CD8-positive, alpha-beta memory T cell (primary cell): Measurements from ENCODE around the gene CYCS. TPM values are rescaled to one million over a fixed set of nuclear protein-coding genes. Genes with fewer than 3 reads are reported as not detected.

Experiments used
- CTCF ChIA-PET: fragments of 350-600 bp; sonication (Branson Sonifier 250); formaldehyde crosslinking; loops from one replicate; lab custom pipeline; 2021; ENCODE audit warnings: antibody characterized with exemption; lab: Charles Lee
- POLR2A ChIA-PET: fragments of 350-600 bp; sonication (Branson Sonifier 250); formaldehyde crosslinking; loops from one replicate; lab custom pipeline; 2021; ENCODE audit warnings: antibody characterized with exemption; lab: Charles Lee
- DNase-seq, 5 donors: peaks; one replicate each; pipeline versions ENCODE4 v3.0.0 to v3.0.0-alpha.2; 2020 to 2022; ENCODE audit warnings: mixed read lengths in 1 of 5
- H3K27ac ChIP-seq: one replicate; pipeline ENCODE4 v1.7.0; 2013; ENCODE audit warnings: low read depth, mild to moderate bottlenecking, low read length, moderate library complexity
- H3K27me3 ChIP-seq: 2 replicates; pipeline ENCODE4 v1.7.0; 2013; ENCODE audit warnings: low read length, mild to moderate bottlenecking; ENCODE audit not compliant: insufficient read depth, poor library complexity, severe bottlenecking
- H3K36me3 ChIP-seq: 2 replicates; pipeline ENCODE4 v1.7.0; 2013; ENCODE audit warnings: mild to moderate bottlenecking, low read length, moderate library complexity; ENCODE audit not compliant: insufficient read depth
- H3K4me1 ChIP-seq: 2 replicates; pipeline ENCODE4 v1.7.0; 2013; ENCODE audit warnings: mild to moderate bottlenecking, low read length, moderate library complexity; ENCODE audit not compliant: insufficient read depth
- H3K4me3 ChIP-seq: 2 replicates; pipeline ENCODE4 v1.7.0; 2013; ENCODE audit warnings: mild to moderate bottlenecking, low read length
- H3K9me3 ChIP-seq: 2 replicates; pipeline ENCODE4 v1.7.0; 2013; ENCODE audit warnings: mild to moderate bottlenecking, low read length
- H3K27ac Mint-ChIP-seq, 8 donors: one replicate each; pipeline ENCODE4 v1.8.0; 2020 to 2021; ENCODE audit warnings: mixed read lengths in 8 of 8, mild to moderate bottlenecking in 6 of 8, inconsistent platforms in 3 of 8, moderate library complexity in 3 of 8
- H3K27me3 Mint-ChIP-seq, 2 donors: one replicate each; pipeline ENCODE4 v1.8.0; 2020 to 2021; ENCODE audit warnings: mixed read lengths in 2 of 2, mild to moderate bottlenecking in 1 of 2, moderate library complexity in 1 of 2
- H3K36me3 Mint-ChIP-seq, 3 donors: one replicate each; pipeline ENCODE4 v1.8.0; 2020 to 2021; ENCODE audit warnings: mixed read lengths in 3 of 3, inconsistent platforms in 1 of 3, mild to moderate bottlenecking in 1 of 3
- H3K4me1 Mint-ChIP-seq, 3 donors: one replicate each; pipeline ENCODE4 v1.8.0; 2020 to 2021; ENCODE audit warnings: mixed read lengths in 3 of 3, inconsistent platforms in 1 of 3, mild to moderate bottlenecking in 1 of 3
- H3K4me3 Mint-ChIP-seq, 7 donors: one replicate each; pipeline ENCODE4 v1.8.0; 2020 to 2021; ENCODE audit warnings: mixed read lengths in 7 of 7, mild to moderate bottlenecking in 6 of 7, moderate library complexity in 4 of 7, inconsistent platforms in 2 of 7
- H3K9me3 Mint-ChIP-seq, 5 donors: one replicate each; pipeline ENCODE4 v1.8.0; 2020 to 2022; ENCODE audit warnings: mixed read lengths in 5 of 5, mild to moderate bottlenecking in 3 of 5, moderate library complexity in 2 of 5, inconsistent platforms in 1 of 5
- polyA plus RNA-seq: library from polyadenylated mRNA; unstranded; fragments of 300-500 nt; fragmentation: Illumina TruSeq; gene quantifications from one replicate; pipeline ENCODE4 v1.2.3, GENCODE V29; 2021
- total RNA-seq, 2 experiments: library from RNA; stranded (reverse); gene quantifications; one replicate each; pipeline ENCODE4 v1.2.3, GENCODE V29; 2021

The CYCS gene
- total and polyA plus RNA-seq, 3 experiments from 2014 or later, result 148 to 324 (median 294) TPM

GRCh38 chr7:25134358-25135010 lies 9.4 kb upstream of the CYCS start:
- no peak overlapping the region for H3K4me3 Mint-ChIP-seq
- Histone ChIP-seq H3K27me3 (no peaks in the 10 kb centered on the region), H3K27ac (no peak overlapping the region), H3K4me1 (peaks cover 5% of the 10 kb centered on the region), H3K4me3 (no peak overlapping the region), H3K36me3 (no peaks in the 10 kb centered on the region), H3K9me3 (no peaks in the 10 kb centered on the region)
- no peak overlapping the region for H3K27ac Mint-ChIP-seq
- DNase-seq, result no peak
- H3K4me1 Mint-ChIP-seq, result peaks cover 8 to 11% (median 10%) of the 10 kb centered on the region in 3 donors
- no peaks in the 10 kb centered on the region for H3K27me3 Mint-ChIP-seq
- H3K9me3 Mint-ChIP-seq, result no peaks in the 10 kb centered on the region
- CTCF ChIA-PET, result interaction anchor here (0.7 to 0.9 kb wide), 2 partner anchors 9 to 117 kb away, joined by 3 to 4 read pairs; partner anchors contain the start of gene CYCS
- H3K36me3 Mint-ChIP-seq, result peaks cover 0 to 13% (median 8%) of the 10 kb centered on the region in 3 donors
- POLR2A ChIA-PET, result no interaction called here

GRCh38 chr7:25132430-25132829 lies 7.4 kb upstream of the CYCS start:
- H3K36me3 Mint-ChIP-seq, result peaks cover 0 to 10% (median 6%) of the 10 kb centered on the region in 3 donors
- ChIA-PET CTCF (interaction anchor here (1.0 kb wide), 1 partner anchor 35 kb away, joined by 3 read pairs; no protein-coding TSS in a partner anchor), POLR2A (no interaction called here)
- Histone ChIP-seq H3K4me3 (no peak overlapping the region), H3K4me1 (peaks cover 5% of the 10 kb centered on the region), H3K27me3 (no peaks in the 10 kb centered on the region), H3K36me3 (no peaks in the 10 kb centered on the region), H3K9me3 (no peaks in the 10 kb centered on the region), H3K27ac (no peak overlapping the region)
- H3K4me1 Mint-ChIP-seq, result peaks cover 8 to 11% (median 10%) of the 10 kb centered on the region in 3 donors
- DNase-seq, result no peak
- H3K4me3 Mint-ChIP-seq, result peak overlapping the region in 1 of 7 donors; percentile 44
- H3K27ac Mint-ChIP-seq, result no peak overlapping the region
- H3K27me3 Mint-ChIP-seq, result no peaks in the 10 kb centered on the region
- no peaks in the 10 kb centered on the region for H3K9me3 Mint-ChIP-seq

DNA sequence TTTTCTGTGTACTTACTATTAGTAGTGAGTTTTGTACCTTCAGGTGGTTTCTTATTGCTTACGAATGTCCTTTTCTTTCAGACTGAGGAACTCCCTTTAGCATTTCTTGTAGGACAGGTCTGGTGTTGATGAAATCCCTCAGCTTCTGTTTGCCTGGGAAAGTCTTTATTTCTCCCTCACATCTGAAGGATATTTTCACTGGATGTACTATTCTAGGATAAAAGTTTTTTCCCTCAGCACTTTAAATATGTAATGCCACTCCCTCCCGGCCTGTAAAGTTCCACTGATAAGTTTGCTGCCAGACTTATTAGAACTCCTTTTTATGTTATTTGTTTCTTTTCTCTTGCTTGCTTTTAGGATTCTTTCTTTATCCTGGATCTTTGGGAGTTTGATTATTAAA lies 1.7 kb upstream of the CYCS start:
- peaks cover 8% of the 10 kb centered on the region for H3K36me3 ChIP-seq
- no peak overlapping the region for H3K27ac ChIP-seq
- no peaks in the 10 kb centered on the region for H3K27me3 ChIP-seq
- H3K9me3 ChIP-seq, result no peaks in the 10 kb centered on the region
- Mint-ChIP-seq H3K4me3 (peak overlapping the region in 1 of 7 donors; percentile 67), H3K36me3 (peaks cover 0 to 31% (median 10%) of the 10 kb centered on the region in 3 donors), H3K27ac (peak overlapping the region in 6 of 8 donors; percentile 25 to 99 (median 74)), H3K27me3 (peaks cover 0 to 4% of the 10 kb centered on the region in 2 donors), H3K4me1 (peaks cover 30 to 32% (median 32%) of the 10 kb centered on the region in 3 donors), H3K9me3 (peaks cover 0 to 2% (median 0%) of the 10 kb centered on the region in 5 donors)
- H3K4me3 ChIP-seq, result no peak overlapping the region
- DNase-seq, result no peak
- ChIA-PET POLR2A (no interaction called here), CTCF (interaction anchor here (1.4 to 3.3 kb wide), 3 partner anchors 28 to 306 kb away, joined by 3 to 24 read pairs (median 3); no protein-coding TSS in a partner anchor)
- peaks cover 13% of the 10 kb centered on the region for H3K4me1 ChIP-seq

DNA sequence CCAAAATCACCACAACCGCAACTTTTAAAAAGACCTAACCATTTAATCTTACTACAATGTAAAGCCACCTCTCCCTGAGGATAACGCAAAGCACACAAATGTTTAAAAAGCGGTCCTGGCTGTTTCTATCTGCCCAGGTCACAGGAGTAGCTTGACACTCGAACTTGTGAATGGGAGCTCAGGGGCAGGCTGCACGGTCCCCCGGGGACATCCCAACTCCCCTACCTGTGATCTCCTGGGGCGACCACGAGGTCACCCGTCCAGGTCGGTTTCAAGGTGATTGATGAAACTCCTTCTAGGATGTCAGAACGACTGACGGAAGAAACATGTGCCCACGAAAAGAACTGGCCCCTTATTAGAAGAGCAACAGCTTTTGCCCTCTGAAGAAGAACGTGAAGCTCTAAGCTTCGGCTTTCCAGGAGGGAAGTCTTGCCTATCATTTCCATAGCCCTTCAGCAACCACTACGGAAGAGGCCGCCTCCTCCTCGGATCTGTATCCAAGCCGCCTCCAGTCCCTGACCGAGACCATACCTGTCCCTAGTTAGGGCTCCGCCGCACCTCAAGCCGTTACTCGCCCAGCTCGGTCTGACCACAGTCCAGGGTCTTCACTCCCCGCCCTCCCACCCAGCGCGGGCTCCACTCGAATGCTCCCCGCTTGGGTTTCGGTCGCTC lies 459 bp downstream of the CYCS start:
- H3K4me3 Mint-ChIP-seq, result peak overlapping the region; percentile 96 to 100 (median 99)
- ChIA-PET POLR2A (interaction anchor here (0.8 to 2.2 kb wide), 5 partner anchors 26 to 303 kb away, joined by 3 to 8 read pairs (median 6); partner anchors contain the start of gene OSBPL3), CTCF (interaction anchor here (1.2 to 3.4 kb wide), 7 partner anchors 13 to 312 kb away, joined by 3 to 24 read pairs (median 5); no protein-coding TSS in a partner anchor)
- H3K27me3 ChIP-seq, result no peaks in the 10 kb centered on the region
- H3K36me3 Mint-ChIP-seq, result peaks cover 0 to 48% (median 9%) of the 10 kb centered on the region in 3 donors
- H3K27me3 Mint-ChIP-seq, result peaks cover 0 to 4% of the 10 kb centered on the region in 2 donors
- peak overlapping the region; percentile 96 for H3K27ac ChIP-seq
- H3K4me1 Mint-ChIP-seq, result peaks cover 30 to 33% (median 30%) of the 10 kb centered on the region in 3 donors
- peak overlapping the region; percentile 88 for H3K4me3 ChIP-seq
- peaks cover 13% of the 10 kb centered on the region for H3K4me1 ChIP-seq
- peak overlapping the region; percentile 96 to 100 (median 99) for H3K27ac Mint-ChIP-seq
- peaks cover 11% of the 10 kb centered on the region for H3K36me3 ChIP-seq
- DNase-seq, result peak in 3 of 5 donors; percentile 10 to 25 (median 11)
- no peaks in the 10 kb centered on the region for H3K9me3 ChIP-seq
- peaks cover 0 to 2% (median 0%) of the 10 kb centered on the region in 5 donors for H3K9me3 Mint-ChIP-seq

DNA sequence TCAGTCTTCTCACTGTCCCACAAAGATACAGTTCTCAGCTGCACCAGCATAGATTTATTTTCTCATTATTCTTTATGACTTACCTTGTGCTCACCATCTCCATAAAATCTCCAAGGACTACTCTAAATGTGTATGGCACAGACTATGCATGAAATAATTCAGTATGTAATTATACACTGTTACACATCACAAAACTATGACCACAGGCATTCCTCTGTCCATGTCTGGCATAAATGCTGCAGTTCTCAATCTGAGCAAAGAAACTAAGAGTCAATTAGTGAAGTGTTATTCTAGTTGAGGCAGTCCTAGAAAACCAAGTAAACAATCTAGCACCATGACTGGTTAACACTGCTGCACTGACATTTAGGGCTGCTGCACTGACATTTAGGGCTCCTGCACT lies 2.7 kb downstream of the CYCS start:
- peaks cover 11% of the 10 kb centered on the region for H3K36me3 ChIP-seq
- no peak overlapping the region for H3K4me3 ChIP-seq
- peak overlapping the region in 2 of 7 donors; percentile 3 to 45 for H3K4me3 Mint-ChIP-seq
- H3K27ac Mint-ChIP-seq, result peak overlapping the region in 4 of 8 donors; percentile 7 to 14 (median 11)
- peaks cover 35 to 43% (median 41%) of the 10 kb centered on the region in 3 donors for H3K4me1 Mint-ChIP-seq
- H3K9me3 Mint-ChIP-seq, result peaks cover 0 to 2% (median 0%) of the 10 kb centered on the region in 5 donors
- peaks cover 13% of the 10 kb centered on the region for H3K4me1 ChIP-seq
- peaks cover 0 to 54% (median 8%) of the 10 kb centered on the region in 3 donors for H3K36me3 Mint-ChIP-seq
- POLR2A ChIA-PET, result no interaction called here
- peaks cover 0 to 4% of the 10 kb centered on the region in 2 donors for H3K27me3 Mint-ChIP-seq
- CTCF ChIA-PET, result interaction anchor here (1.0 to 1.2 kb wide), 2 partner anchors 9 to 28 kb away, joined by 3 read pairs; no protein-coding TSS in a partner anchor
- no peaks in the 10 kb centered on the region for H3K27me3 ChIP-seq
- no peak overlapping the region for H3K27ac ChIP-seq
- no peaks in the 10 kb centered on the region for H3K9me3 ChIP-seq
- no peak for DNase-seq

GRCh38 chr7:25121599-25121998 lies 3.5 kb downstream of the CYCS start:
- H3K27ac ChIP-seq, result no peak overlapping the region
- DNase-seq, result no peak
- ChIA-PET POLR2A (no interaction called here), CTCF (interaction anchor here (1.0 to 1.2 kb wide), 2 partner anchors 8 to 27 kb away, joined by 3 read pairs; no protein-coding TSS in a partner anchor)
- peaks cover 20% of the 10 kb centered on the region for H3K4me1 ChIP-seq
- Mint-ChIP-seq H3K4me3 (no peak overlapping the region), H3K27ac (peak overlapping the region in 1 of 8 donors; percentile 9), H3K27me3 (peaks cover 0 to 4% of the 10 kb centered on the region in 2 donors), H3K4me1 (peaks cover 40 to 50% (median 49%) of the 10 kb centered on the region in 3 donors), H3K36me3 (peaks cover 0 to 54% (median 8%) of the 10 kb centered on the region in 3 donors), H3K9me3 (peaks cover 0 to 2% (median 0%) of the 10 kb centered on the region in 5 donors)
- H3K27me3 ChIP-seq, result no peaks in the 10 kb centered on the region
- H3K36me3 ChIP-seq, result peaks cover 11% of the 10 kb centered on the region
- no peaks in the 10 kb centered on the region for H3K9me3 ChIP-seq
- H3K4me3 ChIP-seq, result no peak overlapping the region

- Mint-ChIP-seq H3K27me3 (no peaks in the 10 kb centered on the region), H3K36me3 (peaks cover 0 to 40% (median 8%) of the 10 kb centered on the region in 3 donors), H3K4me1 (peaks cover 32 to 44% (median 42%) of the 10 kb centered on the region in 3 donors), H3K9me3 (no peaks in the 10 kb centered on the region), H3K27ac (peak overlapping the region in 1 of 8 donors; percentile 61), H3K4me3 (no peak overlapping the region)
- ChIA-PET CTCF (interaction anchor here (1.9 kb wide), 2 partner anchors 20 to 307 kb away, joined by 7 read pairs; no protein-coding TSS in a partner anchor), POLR2A (no interaction called here)
- Histone ChIP-seq H3K27ac (no peak overlapping the region), H3K36me3 (peaks cover 11% of the 10 kb centered on the region), H3K4me1 (peaks cover 13% of the 10 kb centered on the region), H3K9me3 (no peaks in the 10 kb centered on the region), H3K4me3 (no peak overlapping the region), H3K27me3 (no peaks in the 10 kb centered on the region)
- DNase-seq, result no peak
Measured at GRCh38 chr7:25119102-25119501, 6.0 kb downstream of the CYCS start.
